ENCODE data around the gene CCR7.

CCR7 gene

GRCh38 chr17:40564883-40565768, at the start of gene CCR7:
Gene CCR7, minus strand, starts transcription at chr17:40565472. Its CDS starts 63 bp downstream, at chr17:40565409.
- Histone ChIP-seq H3K9me2 (replicated peaks; ENCODE audit: insufficient read depth, low read length) (no peaks in the 10 kb centered on the region), H3K4me1 (ENCODE audit: low read length) (peaks cover 19% of the 10 kb centered on the region), H3K9ac (ENCODE audit: low read length) (no peak within 1 kb of the TSS), H3K27me3 (replicated peaks; ENCODE audit: insufficient read depth, low read length) (peaks cover 19% of the 10 kb centered on the region), H4K20me1 (ENCODE audit: insufficient read depth, low read length) (no peaks in the 10 kb centered on the region), H3K36me3 (replicated peaks; ENCODE audit: insufficient read depth, low read length) (no peaks in the 10 kb centered on the region), H3F3A (ENCODE audit: insufficient read depth, low read length) (peaks cover 21% of the 10 kb centered on the region), H3K9me3 (replicated peaks; ENCODE audit: insufficient read depth, low read length) (no peaks in the 10 kb centered on the region), H3K4me3 (ENCODE audit: low read length) (no peak within 1 kb of the TSS), H3K27ac (ENCODE audit: low read length) (no peak within 1 kb of the TSS), H2AFZ (ENCODE audit: low read length) (no peak within 1 kb of the TSS), H3K4me2 (ENCODE audit: low read depth, low read length) (no peak within 1 kb of the TSS), H3K79me2 (ENCODE audit: low read length) (no peaks in the 10 kb centered on the region)
- no peak for DNase-seq
- TF ChIP-seq CTCF (IDR thresholded peaks at IDR 0.05; ENCODE audit: low read length) (no peak), EZH2 (optimal IDR thresholded peaks at IDR 0.05; ENCODE audit: low read depth, low read length) (no peak), EZH2phosphoT487 (IDR thresholded peaks at IDR 0.05; ENCODE audit: low read length) (no peak)

GRCh38 chr17:40614431-40615067, 49.3 kb upstream of the CCR7 start:
- DNase-seq: no peak
- H3K27ac ChIP-seq (ENCODE audit: low read length): peak overlapping the region; percentile 57; the same call in 1 of the 2 replicates
- no peaks in the 10 kb centered on the region for H3K9me3 ChIP-seq (replicated peaks; ENCODE audit: insufficient read depth, low read length)
- H3K36me3 ChIP-seq (replicated peaks; ENCODE audit: insufficient read depth, low read length): no peaks in the 10 kb centered on the region
- TF ChIP-seq EZH2phosphoT487 (IDR thresholded peaks at IDR 0.05; ENCODE audit: low read length): no peak
- TF ChIP-seq CTCF (IDR thresholded peaks at IDR 0.05; ENCODE audit: low read length): no peak
- TF ChIP-seq EZH2 (optimal IDR thresholded peaks at IDR 0.05; ENCODE audit: low read depth, low read length): no peak
- H3K27me3 ChIP-seq (replicated peaks; ENCODE audit: insufficient read depth, low read length): no peaks in the 10 kb centered on the region
- no peak overlapping the region; the same call in 1 of the 2 replicates for H3K9ac ChIP-seq (ENCODE audit: low read length)
- H3K4me1 ChIP-seq (ENCODE audit: low read length): peaks cover 18% of the 10 kb centered on the region
- H3K79me2 ChIP-seq (ENCODE audit: low read length): no peaks in the 10 kb centered on the region
- H2AFZ ChIP-seq (ENCODE audit: low read length): peak overlapping the region; percentile 45; the same call in 1 of the 2 replicates
- no peaks in the 10 kb centered on the region for H4K20me1 ChIP-seq (ENCODE audit: insufficient read depth, low read length)
- H3K4me3 ChIP-seq (ENCODE audit: low read length): 0 out of 2 replicates have a peak overlapping the region, but pooled peaks have one; percentile 7
- no peaks in the 10 kb centered on the region for H3K9me2 ChIP-seq (replicated peaks; ENCODE audit: insufficient read depth, low read length)
- peak overlapping the region; percentile 58; the same call in 1 of the 2 replicates for H3K4me2 ChIP-seq (ENCODE audit: low read depth, low read length)
- peaks cover 4% of the 10 kb centered on the region for H3F3A ChIP-seq (ENCODE audit: insufficient read depth, low read length)

- Histone ChIP-seq H3K4me3 (ENCODE audit: low read length) (no peak overlapping the region), H4K20me1 (ENCODE audit: insufficient read depth, low read length) (no peaks in the 10 kb centered on the region), H3K36me3 (replicated peaks; ENCODE audit: insufficient read depth, low read length) (no peaks in the 10 kb centered on the region), H3K4me1 (ENCODE audit: low read length) (peaks cover 18% of the 10 kb centered on the region), H3K27ac (ENCODE audit: low read length) (no peak overlapping the region), H3K27me3 (replicated peaks; ENCODE audit: insufficient read depth, low read length) (no peaks in the 10 kb centered on the region), H2AFZ (ENCODE audit: low read length) (no peak overlapping the region), H3K9me2 (replicated peaks; ENCODE audit: insufficient read depth, low read length) (no peaks in the 10 kb centered on the region), H3K4me2 (ENCODE audit: low read depth, low read length) (no peak overlapping the region), H3F3A (ENCODE audit: insufficient read depth, low read length) (peaks cover 4% of the 10 kb centered on the region), H3K79me2 (ENCODE audit: low read length) (no peaks in the 10 kb centered on the region), H3K9ac (ENCODE audit: low read length) (no peak overlapping the region), H3K9me3 (replicated peaks; ENCODE audit: insufficient read depth, low read length) (no peaks in the 10 kb centered on the region)
- TF ChIP-seq EZH2phosphoT487 (IDR thresholded peaks at IDR 0.05; ENCODE audit: low read length) (no peak), CTCF (IDR thresholded peaks at IDR 0.05; ENCODE audit: low read length) (no peak), EZH2 (optimal IDR thresholded peaks at IDR 0.05; ENCODE audit: low read depth, low read length) (no peak)
- no peak for DNase-seq
Measured at GRCh38 chr17:40613467-40614154, 48.3 kb upstream of the CCR7 start.
